ENCODE data around the gene SACM1L. TPM values are rescaled to one million over a fixed set of nuclear protein-coding genes. Genes with fewer than 3 reads are reported as not detected.

The SACM1L gene
- total RNA-seq, 1 donor from 2014 or later = 24.0 TPM

- Histone ChIP-seq H3K4me3 (ENCODE audit: low read length in 3 of 3) (no peak overlapping the region), H3K27me3 (ENCODE audit: control insufficient read depth in 3 of 3, insufficient read depth in 3 of 3, low read length in 3 of 3) (peaks cover 5 to 11% (median 10%) of the 10 kb centered on the region in 3 donors), H3K9ac (ENCODE audit: low read depth in 1 of 3, low read length in 3 of 3) (no peak overlapping the region)
Measured at GRCh38 chr3:45790596-45790995, 101.4 kb downstream of the SACM1L start.

GRCh38 chr3:45792036-45792435 is 102.8 kb downstream of the SACM1L start:
- H3K4me3 ChIP-seq (ENCODE audit: low read length in 3 of 3) = no peak overlapping the region
- H3K27ac ChIP-seq (ENCODE audit: low read depth, low read length) = no peak overlapping the region
- H3K27me3 ChIP-seq (ENCODE audit: control insufficient read depth in 3 of 3, insufficient read depth in 3 of 3, low read length in 3 of 3) = peaks cover 20 to 26% (median 23%) of the 10 kb centered on the region in 3 donors
- no peak overlapping the region for H3K9ac ChIP-seq (ENCODE audit: low read depth in 1 of 3, low read length in 3 of 3)
- peaks cover 0 to 6% (median 0%) of the 10 kb centered on the region in 3 donors for H3K9me3 ChIP-seq (ENCODE audit: control insufficient read depth in 3 of 3, low read length in 3 of 3)
- no peaks in the 10 kb centered on the region for H3K36me3 ChIP-seq (ENCODE audit: control insufficient read depth in 3 of 3, insufficient read depth in 3 of 3, low read length in 3 of 3)
- H3K4me1 ChIP-seq (ENCODE audit: control insufficient read depth in 3 of 3, insufficient read depth in 3 of 3, low read length in 3 of 3) = peaks cover 8 to 12% (median 12%) of the 10 kb centered on the region in 3 donors

More at GRCh38 chr3:45790596-45790995, 101.4 kb downstream of the SACM1L start:
- no peak overlapping the region for H3K27ac ChIP-seq (ENCODE audit: low read depth, low read length)
- H3K36me3 ChIP-seq (ENCODE audit: control insufficient read depth in 3 of 3, insufficient read depth in 3 of 3, low read length in 3 of 3) = no peaks in the 10 kb centered on the region
- H3K9me3 ChIP-seq (ENCODE audit: control insufficient read depth in 3 of 3, low read length in 3 of 3) = peaks cover 0 to 6% (median 0%) of the 10 kb centered on the region in 3 donors
- H3K4me1 ChIP-seq (ENCODE audit: control insufficient read depth in 3 of 3, insufficient read depth in 3 of 3, low read length in 3 of 3) = no peaks in the 10 kb centered on the region

GRCh38 chr3:45792516-45793172 is 103.4 kb downstream of the SACM1L start:
- Histone ChIP-seq H3K36me3 (ENCODE audit: control insufficient read depth in 3 of 3, insufficient read depth in 3 of 3, low read length in 3 of 3) (no peaks in the 10 kb centered on the region), H3K9ac (ENCODE audit: low read depth in 1 of 3, low read length in 3 of 3) (no peak overlapping the region), H3K27ac (ENCODE audit: low read depth, low read length) (no peak overlapping the region), H3K4me3 (ENCODE audit: low read length in 3 of 3) (no peak overlapping the region), H3K27me3 (ENCODE audit: control insufficient read depth in 3 of 3, insufficient read depth in 3 of 3, low read length in 3 of 3) (peaks cover 26 to 29% (median 26%) of the 10 kb centered on the region in 3 donors), H3K4me1 (ENCODE audit: control insufficient read depth in 3 of 3, insufficient read depth in 3 of 3, low read length in 3 of 3) (peaks cover 8 to 12% (median 12%) of the 10 kb centered on the region in 3 donors), H3K9me3 (ENCODE audit: control insufficient read depth in 3 of 3, low read length in 3 of 3) (peaks cover 0 to 6% (median 0%) of the 10 kb centered on the region in 3 donors)

GRCh38 chr3:45793482-45794176 is 104.4 kb downstream of the SACM1L start:
- Histone ChIP-seq H3K9ac (ENCODE audit: low read depth in 1 of 3, low read length in 3 of 3) (no peak overlapping the region), H3K4me3 (ENCODE audit: low read length in 3 of 3) (no peak overlapping the region), H3K4me1 (ENCODE audit: control insufficient read depth in 3 of 3, insufficient read depth in 3 of 3, low read length in 3 of 3) (peaks cover 8 to 12% (median 12%) of the 10 kb centered on the region in 3 donors), H3K36me3 (ENCODE audit: control insufficient read depth in 3 of 3, insufficient read depth in 3 of 3, low read length in 3 of 3) (no peaks in the 10 kb centered on the region), H3K27me3 (ENCODE audit: control insufficient read depth in 3 of 3, insufficient read depth in 3 of 3, low read length in 3 of 3) (peaks cover 26 to 36% (median 33%) of the 10 kb centered on the region in 3 donors), H3K9me3 (ENCODE audit: control insufficient read depth in 3 of 3, low read length in 3 of 3) (peaks cover 0 to 5% (median 0%) of the 10 kb centered on the region in 3 donors), H3K27ac (ENCODE audit: low read depth, low read length) (no peak overlapping the region)

GRCh38 chr3:45794177-45794560 is 105.0 kb downstream of the SACM1L start:
- H3K27ac ChIP-seq (ENCODE audit: low read depth, low read length) = no peak overlapping the region
- peaks cover 8 to 12% (median 12%) of the 10 kb centered on the region in 3 donors for H3K4me1 ChIP-seq (ENCODE audit: control insufficient read depth in 3 of 3, insufficient read depth in 3 of 3, low read length in 3 of 3)
- H3K36me3 ChIP-seq (ENCODE audit: control insufficient read depth in 3 of 3, insufficient read depth in 3 of 3, low read length in 3 of 3) = no peaks in the 10 kb centered on the region
- peaks cover 26 to 38% (median 37%) of the 10 kb centered on the region in 3 donors for H3K27me3 ChIP-seq (ENCODE audit: control insufficient read depth in 3 of 3, insufficient read depth in 3 of 3, low read length in 3 of 3)
- H3K4me3 ChIP-seq (ENCODE audit: low read length in 3 of 3) = no peak overlapping the region
- H3K9ac ChIP-seq (ENCODE audit: low read depth in 1 of 3, low read length in 3 of 3) = no peak overlapping the region
- H3K9me3 ChIP-seq (ENCODE audit: control insufficient read depth in 3 of 3, low read length in 3 of 3) = peaks cover 0 to 3% (median 0%) of the 10 kb centered on the region in 3 donors

GRCh38 chr3:45794660-45795059 is 105.5 kb downstream of the SACM1L start:
- H3K4me1 ChIP-seq (ENCODE audit: control insufficient read depth in 3 of 3, insufficient read depth in 3 of 3, low read length in 3 of 3) = peaks cover 8 to 12% (median 12%) of the 10 kb centered on the region in 3 donors
- peaks cover 0 to 3% (median 0%) of the 10 kb centered on the region in 3 donors for H3K9me3 ChIP-seq (ENCODE audit: control insufficient read depth in 3 of 3, low read length in 3 of 3)
- H3K27ac ChIP-seq (ENCODE audit: low read depth, low read length) = no peak overlapping the region
- peaks cover 26 to 41% (median 37%) of the 10 kb centered on the region in 3 donors for H3K27me3 ChIP-seq (ENCODE audit: control insufficient read depth in 3 of 3, insufficient read depth in 3 of 3, low read length in 3 of 3)
- H3K9ac ChIP-seq (ENCODE audit: low read depth in 1 of 3, low read length in 3 of 3) = no peak overlapping the region
- H3K4me3 ChIP-seq (ENCODE audit: low read length in 3 of 3) = no peak overlapping the region
- no peaks in the 10 kb centered on the region for H3K36me3 ChIP-seq (ENCODE audit: control insufficient read depth in 3 of 3, insufficient read depth in 3 of 3, low read length in 3 of 3)

Small RNA genes within 50 kb of the gene (small RNA-seq; reads per million reads assigned to genes)
- gene RN7SL145P = not detected

Other genes starting within 250 kb of the SACM1L start
- gene LIMD1, start 94.6 kb upstream of the SACM1L start, total RNA-seq = 16.2 TPM
- gene SLC6A20, start 107.1 kb downstream of the SACM1L start, total RNA-seq = under 0.01 TPM
- 6.8 TPM for gene LZTFL1, start 152.7 kb downstream of the SACM1L start, total RNA-seq
- 0.52 TPM for gene CCR9, start 197.1 kb downstream of the SACM1L start, total RNA-seq

All from skeletal muscle tissue (tissue), 5 donors.